Testis (tissue), 5 donors: ENCODE data around the gene COL9A3. TPM values are rescaled to one million over a fixed set of nuclear protein-coding genes. Genes with fewer than 3 reads are reported as not detected.

Experiments used
- DNase-seq: peaks from one replicate; pipeline ENCODE4 v3.0.0-alpha.2; 2019
- H3K27ac ChIP-seq, 2 donors: fragments of 200-600 bp; sonication (generic); one replicate each; pipeline ENCODE4 v1.5.1; 2019
- H3K27me3 ChIP-seq: fragments of 200-600 bp; sonication (generic); one replicate; pipeline ENCODE4 v1.5.1; 2019
- H3K36me3 ChIP-seq: fragments of 200-600 bp; sonication (generic); one replicate; pipeline ENCODE4 v1.5.1; 2017; ENCODE audit warnings: low read depth; ENCODE audit errors: missing control alignments
- H3K4me1 ChIP-seq: fragments of 200-600 bp; sonication (generic); one replicate; pipeline ENCODE4 v1.5.1; 2019
- H3K4me3 ChIP-seq, 2 donors: fragments of 200-600 bp; sonication (generic); one replicate each; pipeline ENCODE4 v1.5.1; 2017 to 2019
- H3K9me3 ChIP-seq: fragments of 200-600 bp; sonication (generic); one replicate; pipeline ENCODE4 v1.5.1; 2017
- POLR2A ChIP-seq: fragments of 450-650 bp; IDR thresholded peaks from one replicate; pipeline ENCODE4 v1.6.1; 2017; ENCODE audit warnings: antibody characterized with exemption, mild to moderate bottlenecking, moderate library complexity
- WGBS, 2 donors: methylation state at CpG; one replicate each; pipeline ENCODE4 v1.1.5; 2018; 5-methylcytosine and 5-hydroxymethylcytosine counted together
- intact Hi-C: fragments of 100-400 bp; cut with DNase I; formaldehyde crosslinking; loops from one replicate; pipeline ENCODE4 v1.15.1; 2023; ENCODE audit warnings: low total_unique reads
- long read RNA-seq, 2 donors: transcript quantifications; one replicate each; lab custom pipeline, GENCODE V29; 2026
- polyA plus RNA-seq: library from polyadenylated mRNA; stranded (reverse); fragments of 350-450 nt; fragmentation: Illumina TruSeq; extraction: RNeasy Lipid Tissue Mini Kit (QIAGEN cat#74804); gene quantifications from one replicate; pipeline ENCODE4 v1.2.3, GENCODE V29; 2014; ENCODE audit warnings: low read depth, low replicate concordance; ENCODE audit not compliant: insufficient read depth
- total RNA-seq, 2 donors: library from RNA; depleted of rRNA; stranded (reverse); fragments of >200 nt; gene quantifications; one replicate each; pipeline ENCODE4 v1.2.3, GENCODE V29; 2016
- TF ChIP-seq, protein P1 (sequence below), 3 experiments: fragments of 450-650 bp in 2 of 3; fragments of 200-600 bp in 1 of 3; sonication (generic) in 1 of 3; IDR thresholded peaks; one replicate each; pipeline ENCODE4 v1.5.1; 2016 to 2019; ENCODE audit warnings: antibody characterized with exemption in 3 of 3, mild to moderate bottlenecking in 2 of 3, moderate library complexity in 1 of 3

The COL9A3 gene
- total RNA-seq (10 to 100 TPM; 19.1 to 50.6 TPM), polyA plus RNA-seq (21.3 TPM)
- long read RNA-seq, donor 1, transcript COL9A3-215 (32 exons, 2,497 nt), result major isoform, 11 of 29 reads
- long read RNA-seq, donor 1, transcript COL9A3-206 (3 exons, 539 nt), result minor isoform, 6 of 29 reads
- long read RNA-seq, donor 1, partial matches to known transcripts, result 5 of 29 reads
- long read RNA-seq, donor 1, other reads (novel, unspliced or antisense), result 5 of 29 reads
- long read RNA-seq, donor 2, transcript COL9A3-215 (32 exons, 2,497 nt), result major isoform, 7 of 18 reads
- long read RNA-seq, donor 2, transcript COL9A3-206 (3 exons, 539 nt), result minor isoform, 5 of 18 reads
- long read RNA-seq, donor 2, partial matches to known transcripts, result 0 of 18 reads
- long read RNA-seq, donor 2, other reads (novel, unspliced or antisense), result 5 of 18 reads

- Histone ChIP-seq H3K36me3 (no peaks in the 10 kb centered on the region), H3K27ac (no peak within 1 kb of the TSS), H3K4me1 (peaks cover 34% of the 10 kb centered on the region), H3K9me3 (no peaks in the 10 kb centered on the region), H3K27me3 (no peaks in the 10 kb centered on the region), H3K4me3 (peak within 1 kb of the TSS; percentile 36 to 40)
- no peak for TF ChIP-seq POLR2A
- TF ChIP-seq, protein P1, sequence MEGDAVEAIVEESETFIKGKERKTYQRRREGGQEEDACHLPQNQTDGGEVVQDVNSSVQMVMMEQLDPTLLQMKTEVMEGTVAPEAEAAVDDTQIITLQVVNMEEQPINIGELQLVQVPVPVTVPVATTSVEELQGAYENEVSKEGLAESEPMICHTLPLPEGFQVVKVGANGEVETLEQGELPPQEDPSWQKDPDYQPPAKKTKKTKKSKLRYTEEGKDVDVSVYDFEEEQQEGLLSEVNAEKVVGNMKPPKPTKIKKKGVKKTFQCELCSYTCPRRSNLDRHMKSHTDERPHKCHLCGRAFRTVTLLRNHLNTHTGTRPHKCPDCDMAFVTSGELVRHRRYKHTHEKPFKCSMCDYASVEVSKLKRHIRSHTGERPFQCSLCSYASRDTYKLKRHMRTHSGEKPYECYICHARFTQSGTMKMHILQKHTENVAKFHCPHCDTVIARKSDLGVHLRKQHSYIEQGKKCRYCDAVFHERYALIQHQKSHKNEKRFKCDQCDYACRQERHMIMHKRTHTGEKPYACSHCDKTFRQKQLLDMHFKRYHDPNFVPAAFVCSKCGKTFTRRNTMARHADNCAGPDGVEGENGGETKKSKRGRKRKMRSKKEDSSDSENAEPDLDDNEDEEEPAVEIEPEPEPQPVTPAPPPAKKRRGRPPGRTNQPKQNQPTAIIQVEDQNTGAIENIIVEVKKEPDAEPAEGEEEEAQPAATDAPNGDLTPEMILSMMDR (IDR thresholded peaks at IDR 0.05), result no peak
- 13 to 36% methylated on average over 5 to 56 of the region's 108 CpGs for WGBS, 2 donors
- intact Hi-C loops, result loop anchor here (10.0 kb wide), 1 partner anchor 152 kb away; no protein-coding TSS in a partner anchor
- DNase-seq, result no peak
These were observed at the start of gene COL9A3 for GRCh38 chr20:62816884-62817873. COL9A3 (plus strand) TSS chr20:62817050; CDS start chr20:62817065, 15 bp downstream.

- Histone ChIP-seq H3K4me1 (peaks cover 22% of the 10 kb centered on the region), H3K27me3 (no peaks in the 10 kb centered on the region), H3K27ac (no peak overlapping the region), H3K36me3 (no peaks in the 10 kb centered on the region), H3K9me3 (no peaks in the 10 kb centered on the region), H3K4me3 (no peak overlapping the region)
- TF ChIP-seq, protein P1 (IDR thresholded peaks at IDR 0.05), result no peak
- 69 to 82% methylated on average over 5 to 8 of the region's 8 CpGs for WGBS, 2 donors
- intact Hi-C loops, result no loop called here
- DNase-seq, result no peak
These were observed 48.7 kb upstream of the COL9A3 start for GRCh38 chr20:62768234-62768546.

DNA sequence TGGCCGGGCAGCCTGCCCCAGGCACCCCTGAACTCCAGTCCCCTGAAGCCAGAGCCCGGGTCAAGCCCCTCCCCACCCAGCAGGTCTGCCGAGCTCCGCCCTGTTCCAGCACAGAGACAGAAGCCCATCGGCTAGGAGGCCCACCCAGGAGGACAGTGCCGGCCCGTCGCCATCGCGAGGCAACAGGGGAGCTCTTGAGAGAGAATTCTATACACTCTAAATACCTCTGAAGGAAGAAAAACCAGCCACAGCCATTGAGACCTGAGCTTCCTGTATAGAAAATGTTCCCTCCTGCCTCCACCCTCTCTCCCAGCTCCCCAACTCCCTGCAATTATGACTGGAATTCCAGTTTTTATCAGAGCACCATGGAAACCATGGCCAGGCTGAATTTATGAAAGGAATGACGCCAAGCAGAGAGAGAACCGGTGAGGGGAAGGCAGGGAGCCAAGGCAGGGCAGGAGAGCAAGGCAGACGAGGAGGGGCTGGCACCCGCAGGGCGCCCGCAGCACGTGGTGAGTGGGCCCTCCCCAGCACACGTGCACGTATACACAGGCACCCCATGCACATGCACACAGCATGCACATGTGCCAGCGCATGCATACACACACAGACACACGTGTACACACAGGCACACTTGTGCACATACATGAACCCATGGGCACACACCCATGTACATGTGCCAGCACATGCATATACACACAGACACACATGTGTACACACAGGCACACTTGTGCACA lies 48.1 kb upstream of the COL9A3 start:
- H3K4me3 ChIP-seq, result no peak overlapping the region
- intact Hi-C loops, result no loop called here
- no peaks in the 10 kb centered on the region for H3K36me3 ChIP-seq
- WGBS, 2 donors, result 37 to 41% methylated on average over 9 to 21 of the region's 21 CpGs
- no peaks in the 10 kb centered on the region for H3K9me3 ChIP-seq
- no peak for TF ChIP-seq POLR2A
- TF ChIP-seq, protein P1 (IDR thresholded peaks at IDR 0.05), result no peak
- DNase-seq, result peak; percentile 72
- H3K27ac ChIP-seq, result no peak overlapping the region
- peaks cover 22% of the 10 kb centered on the region for H3K4me1 ChIP-seq
- no peaks in the 10 kb centered on the region for H3K27me3 ChIP-seq

DNA sequence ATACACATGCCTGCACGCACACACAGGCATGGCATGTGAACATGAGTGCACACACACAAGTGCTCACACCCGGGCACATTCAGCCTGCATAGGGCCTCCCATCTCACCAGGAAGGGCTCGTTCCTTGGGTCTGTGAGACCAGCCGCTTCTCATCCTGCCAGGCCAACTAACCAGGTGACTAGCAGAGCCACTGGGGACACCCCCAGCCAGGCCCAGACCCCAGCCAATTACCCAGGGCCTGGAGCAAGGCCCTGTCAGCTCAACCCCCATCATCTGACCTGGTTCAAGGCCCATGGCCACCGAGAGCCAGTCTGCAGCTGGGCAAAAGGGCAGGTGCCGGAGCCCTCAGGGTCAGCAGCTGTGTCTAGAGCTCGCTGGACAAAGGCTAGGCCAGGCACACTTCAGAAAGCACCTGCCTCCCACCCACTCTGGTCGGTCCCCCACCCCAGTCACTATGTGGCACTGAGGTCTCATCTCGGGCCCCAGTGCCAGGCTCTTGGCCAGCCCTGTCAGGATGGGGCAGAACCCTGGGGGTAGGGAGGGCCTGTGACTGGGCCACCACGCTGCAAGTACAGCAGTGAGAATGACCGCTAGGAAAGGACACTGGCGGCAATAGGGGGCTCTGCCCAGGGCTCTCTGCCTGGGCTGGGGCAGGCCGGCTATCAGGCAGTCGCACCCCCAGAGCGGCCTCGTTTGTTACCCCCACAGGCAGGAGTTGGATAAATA lies 47.3 kb upstream of the COL9A3 start:
- no peaks in the 10 kb centered on the region for H3K27me3 ChIP-seq
- H3K4me1 ChIP-seq, result peaks cover 22% of the 10 kb centered on the region
- no peak overlapping the region for H3K4me3 ChIP-seq
- intact Hi-C loops, result no loop called here
- 86% methylated on average over 12 to 16 of the region's 16 CpGs for WGBS, 2 donors
- H3K36me3 ChIP-seq, result no peaks in the 10 kb centered on the region
- no peaks in the 10 kb centered on the region for H3K9me3 ChIP-seq
- no peak overlapping the region for H3K27ac ChIP-seq
- no peak for TF ChIP-seq POLR2A
- TF ChIP-seq, protein P1 (IDR thresholded peaks at IDR 0.05), result no peak
- no peak for DNase-seq
